D721Med (cell line): Measurements from ENCODE around the gene SCRN1.
"Not testable (repeated sequence)": the region's sequence is repeated elsewhere in the genome, so short reads cannot be mapped to it uniquely, and the experiment has no call there.

ENCODE experiments used
- DNase-seq: peaks from one replicate; pipeline ENCODE4 v3.0.0; 2011; ENCODE audit warnings: low spot score; ENCODE audit not compliant: insufficient read length
- FAIRE-seq: peaks from 2 replicates; lab custom pipeline; 2011; peaks lifted over from hg19 to GRCh38; lab: Jason Lieb, UNC
- CTCF ChIP-seq: IDR thresholded peaks from 2 replicates; pipeline ENCODE4 v1.5.1; 2012; ENCODE audit warnings: mild to moderate bottlenecking, control low read depth; ENCODE audit not compliant: insufficient read depth; ENCODE audit errors: missing control alignments

SCRN1 gene

GRCh38 chr7:29969738-29970137 lies 19.9 kb downstream of the SCRN1 start:
- TF ChIP-seq CTCF = no peak
- FAIRE-seq = no peak
- no peak for DNase-seq

GRCh38 chr7:29968683-29969395 lies 20.8 kb downstream of the SCRN1 start:
- FAIRE-seq (no peak), DNase-seq (no peak)
- TF ChIP-seq CTCF = no peak

GRCh38 chr7:29965030-29965429 lies 24.6 kb downstream of the SCRN1 start:
- DNase-seq (no peak), FAIRE-seq (no peak)
- TF ChIP-seq CTCF = no peak

GRCh38 chr7:29962035-29962434 lies 27.6 kb downstream of the SCRN1 start:
- TF ChIP-seq CTCF = no peak
- DNase-seq (no peak), FAIRE-seq (no peak)

GRCh38 chr7:29961611-29962010 lies 28.0 kb downstream of the SCRN1 start:
- DNase-seq, FAIRE-seq: not testable (repeated sequence)

GRCh38 chr7:29958667-29959358 lies 30.8 kb downstream of the SCRN1 start:
- DNase-seq = no peak
- TF ChIP-seq CTCF = no peak
- no peak for FAIRE-seq

- FAIRE-seq = no peak
- TF ChIP-seq CTCF = no peak
- no peak for DNase-seq
Observed at GRCh38 chr7:29957521-29958310, 31.9 kb downstream of the SCRN1 start.
